HG02885 (cell line): ENCODE data around the gene AKIRIN1.
A peak's percentile ranks its signal among the peaks of the same experiment; 100 is the strongest.
"Not testable (repeated sequence)": the region's sequence is repeated elsewhere in the genome, so short reads cannot be mapped to it uniquely, and the experiment has no call there.

Experiments
- ATAC-seq: cut with Tn5 transposase; IDR thresholded peaks from one replicate; pipeline ENCODE4 v1.9.1; 2021; ENCODE audit warnings: mild to moderate bottlenecking; ENCODE audit not compliant: unreplicated experiment, poor library complexity

AKIRIN1 gene

GRCh38 chr1:38992412-38993111 is 1.5 kb downstream of the AKIRIN1 start:
- no peak for ATAC-seq

- ATAC-seq, result no peak
Measured at GRCh38 chr1:38994196-38994595, 3.1 kb downstream of the AKIRIN1 start.

- ATAC-seq, result no peak
Measured at GRCh38 chr1:38997034-38997900, 6.2 kb downstream of the AKIRIN1 start.

- no peak for ATAC-seq
Measured at GRCh38 chr1:38997901-38998190, 6.8 kb downstream of the AKIRIN1 start.

GRCh38 chr1:39001516-39002421 is 10.7 kb downstream of the AKIRIN1 start:
- no peak for ATAC-seq

GRCh38 chr1:39003281-39003680 is 12.2 kb downstream of the AKIRIN1 start:
- ATAC-seq, result no peak

GRCh38 chr1:39003794-39004193 is 12.7 kb downstream of the AKIRIN1 start:
- ATAC-seq, result no peak

GRCh38 chr1:39006287-39006686 is 15.2 kb downstream of the AKIRIN1 start:
- no peak for ATAC-seq

GRCh38 chr1:39006726-39007645 is 15.9 kb downstream of the AKIRIN1 start:
- ATAC-seq, result no peak

- not testable (repeated sequence) for ATAC-seq
Measured at GRCh38 chr1:39014956-39015355, 23.9 kb downstream of the AKIRIN1 start.

GRCh38 chr1:39016604-39017171 is 25.6 kb downstream of the AKIRIN1 start:
- no peak for ATAC-seq

- ATAC-seq, result no peak
Measured at GRCh38 chr1:39017266-39017665, 26.2 kb downstream of the AKIRIN1 start.

- ATAC-seq, result not testable (repeated sequence)
Measured at GRCh38 chr1:39020494-39020893, 29.4 kb downstream of the AKIRIN1 start.

GRCh38 chr1:39021426-39021825 is 30.4 kb downstream of the AKIRIN1 start:
- no peak for ATAC-seq

- no peak for ATAC-seq
Measured at GRCh38 chr1:39023140-39023539, 32.1 kb downstream of the AKIRIN1 start.

GRCh38 chr1:39026051-39026865 is 35.2 kb downstream of the AKIRIN1 start, which contains the start of gene NDUFS5:
NDUFS5 (plus strand) TSS chr1:39026350; CDS start chr1:39028725, 2,375 bp downstream.
- peak; percentile 79 for ATAC-seq

- no peak for ATAC-seq
Measured at GRCh38 chr1:39026866-39027507, 35.9 kb downstream of the AKIRIN1 start.

- ATAC-seq, result no peak
Measured at GRCh38 chr1:39034114-39034654, 43.1 kb downstream of the AKIRIN1 start.
